Measurements from ENCODE around the gene NCKAP5L.

The NCKAP5L gene

DNA sequence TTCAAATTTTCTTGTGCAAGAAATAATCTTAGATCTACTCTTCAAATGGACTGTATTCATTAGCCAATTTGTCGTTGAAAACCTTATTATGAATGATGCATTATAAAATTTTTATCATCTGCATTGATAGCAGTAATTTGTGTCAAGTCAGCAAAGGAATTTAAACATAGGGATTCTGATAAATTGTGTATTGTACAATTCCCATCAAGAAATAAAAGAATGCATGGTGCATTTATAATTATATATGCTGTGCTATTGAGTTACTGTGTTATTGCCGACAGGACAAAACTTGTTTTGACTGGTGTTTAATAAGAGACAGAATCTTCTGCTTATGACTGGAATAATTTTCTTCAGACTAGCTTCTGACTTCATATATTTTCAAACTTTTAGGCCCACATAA, 17.8 kb upstream of the NCKAP5L start:
- no peaks in the 10 kb centered on the region for H4K20me1 ChIP-seq (ENCODE audit: low read depth, low read length)
- H3F3A ChIP-seq (ENCODE audit: insufficient read depth): peaks cover 5% of the 10 kb centered on the region; the same call in 1 of the 2 replicates
- no peaks in the 10 kb centered on the region for H3K9me2 ChIP-seq (replicated peaks; ENCODE audit: insufficient read depth, low read length)
- no peak overlapping the region for H3K27ac ChIP-seq (ENCODE audit: low read depth, low read length)
- no peaks in the 10 kb centered on the region for H3K27me3 ChIP-seq (ENCODE audit: low read length)
- no peak overlapping the region for H3K4me3 ChIP-seq (ENCODE audit: insufficient read depth, low read length, poor library complexity, severe bottlenecking)
- no peaks in the 10 kb centered on the region for H3K9me3 ChIP-seq (ENCODE audit: insufficient read depth, low read length)
- no peak overlapping the region for H3K9ac ChIP-seq (ENCODE audit: low read length)
- H3K4me2 ChIP-seq (ENCODE audit: low read depth, low read length, poor library complexity, severe bottlenecking): no peak overlapping the region
- no peak for TF ChIP-seq EZH2phosphoT487 (conservative IDR thresholded peaks at IDR 0.05; ENCODE audit: low read length)
- TF ChIP-seq CTCF (IDR thresholded peaks at IDR 0.05; ENCODE audit: insufficient read depth, low read length, poor library complexity, severe bottlenecking): no peak
- no peak overlapping the region for H2AFZ ChIP-seq (ENCODE audit: low read depth, low read length, severe bottlenecking)
- no peaks in the 10 kb centered on the region for H3K79me2 ChIP-seq (ENCODE audit: insufficient read depth, low read length)
- H3K36me3 ChIP-seq (ENCODE audit: low read length): no peaks in the 10 kb centered on the region

- Histone ChIP-seq H2AFZ (ENCODE audit: low read depth, low read length, severe bottlenecking) (peak overlapping the region; percentile 89), H3K27ac (ENCODE audit: low read depth, low read length) (no peak overlapping the region), H3K9me3 (ENCODE audit: insufficient read depth, low read length) (no peaks in the 10 kb centered on the region), H3K9ac (ENCODE audit: low read length) (no peak overlapping the region), H3K9me2 (replicated peaks; ENCODE audit: insufficient read depth, low read length) (no peaks in the 10 kb centered on the region), H3K27me3 (ENCODE audit: low read length) (no peaks in the 10 kb centered on the region), H3F3A (ENCODE audit: insufficient read depth) (peaks cover 20% of the 10 kb centered on the region), H4K20me1 (ENCODE audit: low read depth, low read length) (no peaks in the 10 kb centered on the region), H3K4me3 (ENCODE audit: insufficient read depth, low read length, poor library complexity, severe bottlenecking) (no peak overlapping the region), H3K36me3 (ENCODE audit: low read length) (no peaks in the 10 kb centered on the region), H3K79me2 (ENCODE audit: insufficient read depth, low read length) (no peaks in the 10 kb centered on the region), H3K4me2 (ENCODE audit: low read depth, low read length, poor library complexity, severe bottlenecking) (no peak overlapping the region)
- TF ChIP-seq CTCF (IDR thresholded peaks at IDR 0.05; ENCODE audit: insufficient read depth, low read length, poor library complexity, severe bottlenecking) (no peak), EZH2phosphoT487 (conservative IDR thresholded peaks at IDR 0.05; ENCODE audit: low read length) (no peak)
These were observed 15.7 kb upstream of the NCKAP5L start for GRCh38 chr12:49843876-49844437.

GRCh38 chr12:49843411-49843810, 15.2 kb upstream of the NCKAP5L start:
- no peaks in the 10 kb centered on the region for H3K27me3 ChIP-seq (ENCODE audit: low read length)
- no peaks in the 10 kb centered on the region for H3K9me2 ChIP-seq (replicated peaks; ENCODE audit: insufficient read depth, low read length)
- H3K4me2 ChIP-seq (ENCODE audit: low read depth, low read length, poor library complexity, severe bottlenecking): peak overlapping the region; percentile 99
- H3K9me3 ChIP-seq (ENCODE audit: insufficient read depth, low read length): no peaks in the 10 kb centered on the region
- 0 out of 2 replicates have a peak overlapping the region, but pooled peaks have one; percentile 18 for H3K27ac ChIP-seq (ENCODE audit: low read depth, low read length)
- H2AFZ ChIP-seq (ENCODE audit: low read depth, low read length, severe bottlenecking): peak overlapping the region; percentile 89
- peaks cover 20% of the 10 kb centered on the region for H3F3A ChIP-seq (ENCODE audit: insufficient read depth)
- H3K36me3 ChIP-seq (ENCODE audit: low read length): no peaks in the 10 kb centered on the region
- no peaks in the 10 kb centered on the region for H4K20me1 ChIP-seq (ENCODE audit: low read depth, low read length)
- TF ChIP-seq EZH2phosphoT487 (conservative IDR thresholded peaks at IDR 0.05; ENCODE audit: low read length) (no peak), CTCF (IDR thresholded peaks at IDR 0.05; ENCODE audit: insufficient read depth, low read length, poor library complexity, severe bottlenecking) (no peak)
- peak overlapping the region; percentile 68 for H3K4me3 ChIP-seq (ENCODE audit: insufficient read depth, low read length, poor library complexity, severe bottlenecking)
- no peaks in the 10 kb centered on the region for H3K79me2 ChIP-seq (ENCODE audit: insufficient read depth, low read length)
- peak overlapping the region; percentile 75 for H3K9ac ChIP-seq (ENCODE audit: low read length)

All from SU-DHL-6 (cell line).